GM06990 (cell line): Measurements from ENCODE around the gene DCDC1.

Experiments
- DNase-seq: peaks from one replicate; pipeline ENCODE4 v3.0.0-alpha.2; 2011; ENCODE audit not compliant: insufficient read length; ENCODE audit errors: extremely low read depth
- H3K27me3 ChIP-seq: replicated peaks from 2 replicates; pipeline ENCODE4 v1.6.0; 2011; ENCODE audit warnings: low read length; ENCODE audit not compliant: control insufficient read depth, insufficient read depth
- H3K36me3 ChIP-seq: 2 replicates; pipeline ENCODE4 v1.5.1; 2011; ENCODE audit warnings: low read length; ENCODE audit not compliant: control insufficient read depth, insufficient read depth
- H3K4me3 ChIP-seq: replicated peaks from 2 replicates; pipeline ENCODE4 v1.5.1; 2011; ENCODE audit warnings: low read depth, mild to moderate bottlenecking, control low read depth, low read length
- CTCF ChIP-seq: IDR thresholded peaks from 2 replicates; pipeline ENCODE4 v1.5.1; 2011; ENCODE audit warnings: low read length, control low read depth, mild to moderate bottlenecking, inconsistent platforms; ENCODE audit not compliant: insufficient read depth, poor library complexity, severe bottlenecking

Gene DCDC1

DNA sequence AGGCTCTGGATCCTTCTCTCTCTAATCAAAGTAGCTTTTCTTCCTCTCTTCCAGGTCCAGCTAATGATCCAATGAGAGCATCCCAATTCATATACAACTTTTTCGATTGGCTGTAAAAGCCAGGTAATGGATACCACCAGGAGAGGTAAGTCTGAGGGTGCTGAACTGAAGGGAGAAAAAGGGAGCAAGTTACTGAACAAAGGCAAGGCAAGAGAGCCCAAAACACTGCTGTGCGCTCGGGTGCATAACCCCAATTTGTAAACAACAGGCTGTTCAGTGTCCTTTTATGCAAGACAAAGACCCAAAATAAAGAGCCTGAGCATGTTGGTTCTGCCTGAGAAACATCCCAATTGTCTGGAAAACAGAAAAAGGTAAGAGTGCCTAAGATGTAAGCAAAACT is 260.1 kb downstream of the DCDC1 start:
- Histone ChIP-seq H3K36me3 (no peaks in the 10 kb centered on the region), H3K4me3 (no peak overlapping the region), H3K27me3 (no peaks in the 10 kb centered on the region)
- no peak for DNase-seq
- no peak for TF ChIP-seq CTCF

DNA sequence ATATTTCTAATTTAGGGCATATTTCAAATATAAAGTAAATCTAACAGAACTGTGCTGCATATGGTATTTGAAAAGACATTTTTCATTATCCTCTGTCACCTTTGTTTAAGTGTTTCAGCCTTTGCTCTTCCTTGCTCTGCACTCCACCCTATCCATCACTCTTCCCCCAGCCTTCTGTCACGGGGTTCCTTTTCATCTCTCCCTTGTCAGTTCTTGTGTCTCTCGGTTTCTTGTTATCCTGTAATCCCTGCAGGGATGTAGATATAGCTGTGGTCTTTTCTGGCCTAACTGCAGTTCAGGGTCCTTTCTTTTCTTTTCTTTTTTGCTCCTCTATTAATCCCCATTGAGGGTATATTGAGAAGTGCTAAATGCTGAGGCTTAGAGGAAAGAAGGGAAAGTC is 261.9 kb downstream of the DCDC1 start:
- DNase-seq, result no peak
- TF ChIP-seq CTCF, result no peak
- Histone ChIP-seq H3K36me3 (no peaks in the 10 kb centered on the region), H3K4me3 (no peak overlapping the region), H3K27me3 (no peaks in the 10 kb centered on the region)

DNA sequence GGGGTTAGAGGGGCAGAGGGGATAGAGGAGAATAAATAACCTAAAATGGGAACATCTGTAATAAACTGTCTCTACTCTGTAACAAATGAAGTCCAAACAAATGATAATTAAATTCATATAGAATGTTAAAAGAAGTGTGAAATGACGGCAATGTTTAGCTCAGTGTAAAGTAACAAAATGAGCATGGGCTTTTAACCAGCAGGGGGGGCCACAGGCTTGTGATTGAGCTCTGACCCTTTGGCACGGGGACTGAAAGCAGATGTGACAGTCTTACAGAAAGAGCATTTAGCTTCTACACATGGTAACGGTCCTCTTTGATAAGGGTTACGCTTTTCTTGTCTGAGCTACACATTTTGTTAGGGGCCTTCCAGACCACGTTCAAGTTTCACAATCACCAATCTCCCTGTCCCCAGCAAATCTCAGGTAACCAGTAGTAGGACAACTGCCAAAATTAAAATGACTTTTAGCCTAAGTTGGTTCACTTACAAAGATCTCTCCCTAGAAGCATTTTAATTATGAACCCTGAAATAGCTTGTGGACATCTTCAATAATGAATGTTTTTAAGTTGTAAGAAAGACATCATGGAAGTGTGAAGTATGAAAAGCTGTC is 262.5 kb downstream of the DCDC1 start:
- Histone ChIP-seq H3K27me3 (no peaks in the 10 kb centered on the region), H3K4me3 (no peak overlapping the region), H3K36me3 (no peaks in the 10 kb centered on the region)
- TF ChIP-seq CTCF, result peak; percentile 71
- peak; percentile 2 for DNase-seq

DNA sequence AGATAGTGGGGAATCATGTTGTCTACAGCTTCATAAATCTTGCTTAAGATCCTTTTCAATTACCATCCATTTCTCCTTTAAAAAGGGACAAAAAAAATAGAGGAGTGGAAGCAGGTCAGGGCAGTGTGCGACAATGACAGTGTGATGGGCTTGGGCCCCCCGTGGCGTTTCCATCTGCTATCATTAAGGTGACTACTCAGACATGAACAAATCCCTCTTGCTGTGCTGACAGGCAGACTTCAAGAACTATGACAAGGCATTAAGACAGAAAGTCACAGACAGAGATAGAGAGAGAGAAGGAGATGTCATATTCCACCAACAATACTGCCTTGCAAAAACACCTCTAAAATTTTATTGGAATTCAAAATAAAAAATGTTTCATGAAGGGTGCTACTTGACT is 263.2 kb downstream of the DCDC1 start:
- H3K36me3 ChIP-seq, result no peaks in the 10 kb centered on the region
- no peak for DNase-seq
- H3K27me3 ChIP-seq, result no peaks in the 10 kb centered on the region
- H3K4me3 ChIP-seq, result no peak overlapping the region
- TF ChIP-seq CTCF, result no peak

GRCh38 chr11:31102875-31103274 is 266.7 kb downstream of the DCDC1 start:
- Histone ChIP-seq H3K27me3 (no peaks in the 10 kb centered on the region), H3K36me3 (no peaks in the 10 kb centered on the region), H3K4me3 (no peak overlapping the region)
- TF ChIP-seq CTCF, result no peak
- DNase-seq, result no peak

DNA sequence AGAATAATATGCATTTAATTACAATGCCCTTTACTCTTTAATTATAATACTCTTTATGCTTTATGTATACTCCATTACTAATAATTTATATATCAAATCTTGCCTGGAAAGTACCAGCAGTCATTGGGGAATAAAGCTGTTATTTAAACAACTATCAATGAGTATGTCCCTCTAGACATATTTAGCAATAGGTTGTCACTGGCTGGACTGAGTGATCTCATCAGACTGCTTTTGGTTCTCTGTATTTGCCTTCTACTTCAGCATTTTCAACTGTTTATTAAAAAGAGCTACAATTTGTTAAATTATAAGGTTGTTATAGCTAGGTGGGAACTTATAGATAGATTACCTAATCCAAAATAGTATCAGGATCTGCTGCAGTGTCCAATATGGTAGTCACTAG is 267.2 kb downstream of the DCDC1 start:
- no peak for TF ChIP-seq CTCF
- DNase-seq, result no peak
- H3K27me3 ChIP-seq, result no peaks in the 10 kb centered on the region
- no peaks in the 10 kb centered on the region for H3K36me3 ChIP-seq
- H3K4me3 ChIP-seq, result no peak overlapping the region
